ENCODE results near the gene BCORL1.

Gene BCORL1

GRCh38 chrX:130058652-130059051 lies 76.2 kb downstream of the BCORL1 start:
- no peak for DNase-seq (ENCODE audit: insufficient read length, low spot score)
- no peak for FAIRE-seq

- peak; percentile 13 for FAIRE-seq
Observed at GRCh38 chrX:130060122-130061069, 78.0 kb downstream of the BCORL1 start.

GRCh38 chrX:130066975-130067615 lies 84.7 kb downstream of the BCORL1 start:
- no peak for FAIRE-seq

More at GRCh38 chrX:130060122-130061069, 78.0 kb downstream of the BCORL1 start:
- peak; percentile 56 for DNase-seq (ENCODE audit: insufficient read length, low spot score)

GRCh38 chrX:130071611-130072344 lies 89.3 kb downstream of the BCORL1 start:
- FAIRE-seq (no peak), DNase-seq (ENCODE audit: insufficient read length, low spot score) (no peak)

More at GRCh38 chrX:130066975-130067615, 84.7 kb downstream of the BCORL1 start:
- DNase-seq (ENCODE audit: insufficient read length, low spot score): no peak

GRCh38 chrX:130072345-130072740 lies 89.9 kb downstream of the BCORL1 start:
- FAIRE-seq (no peak), DNase-seq (ENCODE audit: insufficient read length, low spot score) (no peak)

GRCh38 chrX:130075777-130076176 lies 93.3 kb downstream of the BCORL1 start:
- DNase-seq (ENCODE audit: insufficient read length, low spot score) (no peak), FAIRE-seq (no peak)

GRCh38 chrX:130079824-130080406 lies 97.5 kb downstream of the BCORL1 start:
- DNase-seq (ENCODE audit: insufficient read length, low spot score) (no peak), FAIRE-seq (no peak)

- DNase-seq (ENCODE audit: insufficient read length, low spot score) (no peak), FAIRE-seq (no peak)
Observed at GRCh38 chrX:130080791-130081367, 98.4 kb downstream of the BCORL1 start.

GRCh38 chrX:130081421-130082045 lies 99.1 kb downstream of the BCORL1 start:
- DNase-seq (ENCODE audit: insufficient read length, low spot score) (no peak), FAIRE-seq (no peak)

GRCh38 chrX:130082244-130083106 lies 100.0 kb downstream of the BCORL1 start:
- FAIRE-seq: no peak
- no peak for DNase-seq (ENCODE audit: insufficient read length, low spot score)

GRCh38 chrX:130083107-130083490 lies 100.7 kb downstream of the BCORL1 start:
- FAIRE-seq (no peak), DNase-seq (ENCODE audit: insufficient read length, low spot score) (no peak)

- no peak for DNase-seq (ENCODE audit: insufficient read length, low spot score)
- FAIRE-seq: no peak
Observed at GRCh38 chrX:130083656-130084382, 101.4 kb downstream of the BCORL1 start.

- no peak for FAIRE-seq
- no peak for DNase-seq (ENCODE audit: insufficient read length, low spot score)
Observed at GRCh38 chrX:130084631-130085237, 102.3 kb downstream of the BCORL1 start.

GRCh38 chrX:130085551-130086446 lies 103.4 kb downstream of the BCORL1 start:
- DNase-seq (ENCODE audit: insufficient read length, low spot score): no peak
- FAIRE-seq: no peak

GRCh38 chrX:130086447-130087206 lies 104.2 kb downstream of the BCORL1 start:
- FAIRE-seq (no peak), DNase-seq (ENCODE audit: insufficient read length, low spot score) (no peak)

GRCh38 chrX:130090364-130090763 lies 107.9 kb downstream of the BCORL1 start:
- DNase-seq (ENCODE audit: insufficient read length, low spot score): no peak
- no peak for FAIRE-seq

Data from HTR-8/SVneo (cell line).